Peyer's patch (tissue), 4 donors: ENCODE data around the gene BCKDK.

Experiments used
- POLR2A ChIP-seq, 2 donors: fragments of 450-650 bp; IDR thresholded peaks; one replicate each; pipeline ENCODE4 v1.5.1; 2017; ENCODE audit warnings: antibody characterized with exemption in 2 of 2, mild to moderate bottlenecking in 2 of 2, moderate library complexity in 2 of 2
- TF ChIP-seq, protein P1 (sequence below), 6 experiments: fragments of 450-650 bp in 4 of 6; fragments of 200-600 bp in 2 of 6; sonication (generic) in 1 of 6; IDR thresholded peaks; one replicate each; pipeline ENCODE4 v1.5.1; 2017 to 2019; ENCODE audit warnings: antibody characterized with exemption in 6 of 6, mild to moderate bottlenecking in 3 of 6, moderate library complexity in 1 of 6

DNA sequence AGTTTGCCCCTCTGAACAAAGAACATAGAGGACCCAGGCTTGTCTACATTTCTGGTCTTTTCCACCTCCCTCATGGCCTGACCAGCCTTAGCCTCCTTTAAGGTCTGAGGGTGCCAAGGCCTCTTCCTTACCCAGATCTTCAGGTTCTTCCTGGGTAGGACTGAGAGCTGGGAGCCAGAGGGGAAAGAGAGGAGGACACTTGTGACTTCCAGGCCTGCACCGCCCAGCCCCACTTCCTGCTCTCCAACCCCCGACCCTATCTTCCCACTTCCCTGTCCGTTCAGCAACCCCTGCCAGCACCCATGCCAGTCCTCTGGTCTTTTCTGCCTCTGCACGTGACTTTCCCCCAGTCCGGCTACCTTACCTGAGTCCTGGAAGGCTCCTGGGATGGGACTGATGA lies 41.1 kb downstream of the BCKDK start:
- no peak for TF ChIP-seq POLR2A (IDR thresholded peaks at IDR 0.05)
- TF ChIP-seq, protein P1, sequence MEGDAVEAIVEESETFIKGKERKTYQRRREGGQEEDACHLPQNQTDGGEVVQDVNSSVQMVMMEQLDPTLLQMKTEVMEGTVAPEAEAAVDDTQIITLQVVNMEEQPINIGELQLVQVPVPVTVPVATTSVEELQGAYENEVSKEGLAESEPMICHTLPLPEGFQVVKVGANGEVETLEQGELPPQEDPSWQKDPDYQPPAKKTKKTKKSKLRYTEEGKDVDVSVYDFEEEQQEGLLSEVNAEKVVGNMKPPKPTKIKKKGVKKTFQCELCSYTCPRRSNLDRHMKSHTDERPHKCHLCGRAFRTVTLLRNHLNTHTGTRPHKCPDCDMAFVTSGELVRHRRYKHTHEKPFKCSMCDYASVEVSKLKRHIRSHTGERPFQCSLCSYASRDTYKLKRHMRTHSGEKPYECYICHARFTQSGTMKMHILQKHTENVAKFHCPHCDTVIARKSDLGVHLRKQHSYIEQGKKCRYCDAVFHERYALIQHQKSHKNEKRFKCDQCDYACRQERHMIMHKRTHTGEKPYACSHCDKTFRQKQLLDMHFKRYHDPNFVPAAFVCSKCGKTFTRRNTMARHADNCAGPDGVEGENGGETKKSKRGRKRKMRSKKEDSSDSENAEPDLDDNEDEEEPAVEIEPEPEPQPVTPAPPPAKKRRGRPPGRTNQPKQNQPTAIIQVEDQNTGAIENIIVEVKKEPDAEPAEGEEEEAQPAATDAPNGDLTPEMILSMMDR (IDR thresholded peaks at IDR 0.05), result no peak
